Naive thymus-derived CD8-positive, alpha-beta T cell (primary cell): Measurements from ENCODE around the gene TMEM235. TPM values are rescaled to one million over a fixed set of nuclear protein-coding genes. Genes with fewer than 3 reads are reported as not detected.
"Not testable (repeated sequence)": the region's sequence is repeated elsewhere in the genome, so short reads cannot be mapped to it uniquely, and the experiment has no call there.

ENCODE experiments used
- ATAC-seq, 2 donors: fragments of 150-1000 bp; cut with Tn5 transposase in 1 of 2; sonication (Bioruptor Pico), chemical (Tn5 transposase) in 1 of 2; 1 replicate in 1 of 2; 2 replicates in 1 of 2; pipeline ENCODE4 v1.10.0; 2021; ENCODE audit warnings: mild to moderate bottlenecking in 2 of 2, moderate library complexity in 2 of 2
- POLR2A ChIA-PET: fragments of 350-600 bp; sonication (Branson Sonifier 250); formaldehyde crosslinking; loops from one replicate; lab custom pipeline; 2021; ENCODE audit warnings: antibody characterized with exemption; lab: Charles Lee
- DNase-seq, 10 donors: peaks; one replicate each; pipeline versions ENCODE4 v3.0.0 to v3.0.0-alpha.2; 2020 to 2022
- H3K27ac Mint-ChIP-seq, 10 donors: one replicate each; pipeline ENCODE4 v1.8.0; 2020 to 2022; ENCODE audit warnings: mild to moderate bottlenecking in 10 of 10, mixed read lengths in 10 of 10, moderate library complexity in 4 of 10, inconsistent platforms in 1 of 10
- H3K27me3 Mint-ChIP-seq, 5 donors: one replicate each; pipeline ENCODE4 v1.8.0; 2021 to 2022; ENCODE audit warnings: mixed read lengths in 5 of 5
- H3K36me3 Mint-ChIP-seq, 3 donors: one replicate each; pipeline ENCODE4 v1.8.0; 2020 to 2022; ENCODE audit warnings: mixed read lengths in 3 of 3, mild to moderate bottlenecking in 2 of 3, inconsistent platforms in 1 of 3
- H3K4me1 Mint-ChIP-seq, 4 donors: one replicate each; pipeline ENCODE4 v1.8.0; 2021 to 2022; ENCODE audit warnings: mixed read lengths in 4 of 4
- H3K4me3 Mint-ChIP-seq, 10 donors: one replicate each; pipeline ENCODE4 v1.8.0; 2020 to 2022; ENCODE audit warnings: mild to moderate bottlenecking in 10 of 10, mixed read lengths in 10 of 10, moderate library complexity in 6 of 10, inconsistent platforms in 1 of 10
- H3K9me3 Mint-ChIP-seq, 9 donors: one replicate each; pipeline ENCODE4 v1.8.0; 2020 to 2022; ENCODE audit warnings: mixed read lengths in 9 of 9, mild to moderate bottlenecking in 3 of 9, inconsistent platforms in 1 of 9, moderate library complexity in 1 of 9
- polyA plus RNA-seq, 3 donors: library from polyadenylated mRNA; unstranded; fragments of 300-500 nt; fragmentation: Illumina TruSeq; gene quantifications; one replicate each; pipeline ENCODE4 v1.2.3, GENCODE V29; 2021
- total RNA-seq, 8 experiments: library from RNA in 2 of 8; stranded (reverse) in 2 of 8; gene quantifications; one replicate each; pipeline ENCODE4 v1.2.3 and lab custom pipeline; 2021 to 2026

TMEM235 gene
- total and polyA plus RNA-seq, 5 experiments from 2014 or later, result not detected

- no peak overlapping the region for H3K4me3 Mint-ChIP-seq
- H3K27ac Mint-ChIP-seq, result no peak overlapping the region
- no peak for DNase-seq
- no peak for ATAC-seq
- H3K4me1 Mint-ChIP-seq, result peaks cover 3 to 21% (median 9%) of the 10 kb centered on the region in 4 donors
- H3K36me3 Mint-ChIP-seq, result no peaks in the 10 kb centered on the region
- H3K27me3 Mint-ChIP-seq, result peaks cover 9 to 36% (median 22%) of the 10 kb centered on the region in 5 donors
- POLR2A ChIA-PET, result no interaction called here
- no peaks in the 10 kb centered on the region for H3K9me3 Mint-ChIP-seq
Measured at GRCh38 chr17:78234261-78234865, 2.9 kb downstream of the TMEM235 start.

- Mint-ChIP-seq H3K27me3 (peaks cover 9 to 34% (median 22%) of the 10 kb centered on the region in 5 donors), H3K27ac (peak overlapping the region in 1 of 10 donors; percentile 40), H3K4me1 (peaks cover 3 to 21% (median 9%) of the 10 kb centered on the region in 4 donors)
- DNase-seq, H3K36me3 Mint-ChIP-seq, H3K4me3 Mint-ChIP-seq, H3K9me3 Mint-ChIP-seq, POLR2A ChIA-PET, ATAC-seq: not testable (repeated sequence)
Measured at GRCh38 chr17:78235022-78235421, 3.6 kb downstream of the TMEM235 start.

- H3K36me3 Mint-ChIP-seq, result no peaks in the 10 kb centered on the region
- DNase-seq (no peak), ATAC-seq (no peak)
- H3K27ac Mint-ChIP-seq, result no peak overlapping the region
- POLR2A ChIA-PET, result no interaction called here
- peaks cover 3 to 17% (median 7%) of the 10 kb centered on the region in 4 donors for H3K4me1 Mint-ChIP-seq
- H3K27me3 Mint-ChIP-seq, result peaks cover 4 to 26% (median 17%) of the 10 kb centered on the region in 5 donors
- no peak overlapping the region for H3K4me3 Mint-ChIP-seq
- no peaks in the 10 kb centered on the region for H3K9me3 Mint-ChIP-seq
Measured at GRCh38 chr17:78235885-78236284, 4.5 kb downstream of the TMEM235 start.

- peak overlapping the region in 1 of 10 donors; percentile 85 for H3K27ac Mint-ChIP-seq
Measured at GRCh38 chr17:78236362-78237127, 5.1 kb downstream of the TMEM235 start.

GRCh38 chr17:78237401-78238012 lies 6.1 kb downstream of the TMEM235 start:
- Mint-ChIP-seq H3K4me1 (peaks cover 3 to 7% (median 4%) of the 10 kb centered on the region in 4 donors), H3K27me3 (peaks cover 4 to 12% (median 6%) of the 10 kb centered on the region in 5 donors), H3K36me3 (no peaks in the 10 kb centered on the region), H3K9me3 (no peaks in the 10 kb centered on the region), H3K4me3 (no peak overlapping the region), H3K27ac (peak overlapping the region in 1 of 10 donors; percentile 44)
- no peak for ATAC-seq
- POLR2A ChIA-PET, result interaction anchor here (1.4 kb wide), 1 partner anchor 18 kb away, joined by 4 read pairs; no protein-coding TSS in a partner anchor
- no peak for DNase-seq

More at GRCh38 chr17:78236362-78237127, 5.1 kb downstream of the TMEM235 start:
- Mint-ChIP-seq H3K9me3 (no peaks in the 10 kb centered on the region), H3K27me3 (peaks cover 4 to 19% (median 12%) of the 10 kb centered on the region in 5 donors), H3K36me3 (no peaks in the 10 kb centered on the region), H3K4me1 (peaks cover 4 to 11% (median 7%) of the 10 kb centered on the region in 4 donors), H3K4me3 (no peak overlapping the region)
- DNase-seq (no peak), ATAC-seq (no peak)
- POLR2A ChIA-PET, result interaction anchor here (1.4 kb wide), 1 partner anchor 17 kb away, joined by 4 read pairs; no protein-coding TSS in a partner anchor

GRCh38 chr17:78238823-78239488 lies 7.5 kb downstream of the TMEM235 start:
- no peaks in the 10 kb centered on the region for H3K36me3 Mint-ChIP-seq
- peaks cover 0 to 5% (median 2%) of the 10 kb centered on the region in 4 donors for H3K4me1 Mint-ChIP-seq
- no peak overlapping the region for H3K4me3 Mint-ChIP-seq
- H3K27ac Mint-ChIP-seq, result no peak overlapping the region
- ATAC-seq, result no peak
- no peaks in the 10 kb centered on the region for H3K9me3 Mint-ChIP-seq
- no peak for DNase-seq
- H3K27me3 Mint-ChIP-seq, result peaks cover 0 to 1% (median 0%) of the 10 kb centered on the region in 5 donors
- POLR2A ChIA-PET, result no interaction called here

GRCh38 chr17:78239489-78239931 lies 8.1 kb downstream of the TMEM235 start:
- Mint-ChIP-seq H3K4me3 (no peak overlapping the region), H3K4me1 (peaks cover 0 to 5% (median 2%) of the 10 kb centered on the region in 4 donors), H3K27ac (no peak overlapping the region), H3K27me3 (no peaks in the 10 kb centered on the region), H3K9me3 (no peaks in the 10 kb centered on the region), H3K36me3 (no peaks in the 10 kb centered on the region)
- POLR2A ChIA-PET, result no interaction called here
- ATAC-seq (no peak), DNase-seq (no peak)

- H3K4me3 Mint-ChIP-seq, result no peak overlapping the region
- POLR2A ChIA-PET, result no interaction called here
- no peaks in the 10 kb centered on the region for H3K27me3 Mint-ChIP-seq
- H3K36me3 Mint-ChIP-seq, result no peaks in the 10 kb centered on the region
- no peak for ATAC-seq
- no peak overlapping the region for H3K27ac Mint-ChIP-seq
- H3K4me1 Mint-ChIP-seq, result peaks cover 0 to 5% (median 2%) of the 10 kb centered on the region in 4 donors
- DNase-seq, result no peak
- no peaks in the 10 kb centered on the region for H3K9me3 Mint-ChIP-seq
Measured at GRCh38 chr17:78240012-78240655, 8.7 kb downstream of the TMEM235 start.

- H3K27me3 Mint-ChIP-seq, result no peaks in the 10 kb centered on the region
- no peak for ATAC-seq
- H3K36me3 Mint-ChIP-seq, result no peaks in the 10 kb centered on the region
- H3K4me1 Mint-ChIP-seq, result peaks cover 0 to 5% (median 2%) of the 10 kb centered on the region in 4 donors
- H3K4me3 Mint-ChIP-seq, result no peak overlapping the region
- no peaks in the 10 kb centered on the region for H3K9me3 Mint-ChIP-seq
- POLR2A ChIA-PET, result no interaction called here
- no peak for DNase-seq
- peak overlapping the region in 2 of 10 donors; percentile 15 to 29 for H3K27ac Mint-ChIP-seq
Measured at GRCh38 chr17:78240839-78241238, 9.4 kb downstream of the TMEM235 start.

- DNase-seq (no peak), ATAC-seq (no peak)
- no peak overlapping the region for H3K4me3 Mint-ChIP-seq
- no peaks in the 10 kb centered on the region for H3K36me3 Mint-ChIP-seq
- POLR2A ChIA-PET, result no interaction called here
- H3K4me1 Mint-ChIP-seq, result peaks cover 0 to 5% (median 2%) of the 10 kb centered on the region in 4 donors
- H3K27ac Mint-ChIP-seq, result peak overlapping the region in 4 of 10 donors; percentile 36 to 70 (median 38)
- H3K27me3 Mint-ChIP-seq, result no peaks in the 10 kb centered on the region
- H3K9me3 Mint-ChIP-seq, result no peaks in the 10 kb centered on the region
Measured at GRCh38 chr17:78241277-78242023, 10.0 kb downstream of the TMEM235 start.

- Mint-ChIP-seq H3K4me3 (no peak overlapping the region), H3K4me1 (peaks cover 0 to 5% (median 2%) of the 10 kb centered on the region in 4 donors), H3K9me3 (no peaks in the 10 kb centered on the region), H3K27ac (peak overlapping the region in 3 of 10 donors; percentile 25 to 46 (median 36)), H3K36me3 (no peaks in the 10 kb centered on the region), H3K27me3 (no peaks in the 10 kb centered on the region)
- peak in 1 of 2 donors; percentile 35 for ATAC-seq
- POLR2A ChIA-PET, result no interaction called here
- DNase-seq, result no peak
Measured at GRCh38 chr17:78242024-78242742, 10.8 kb downstream of the TMEM235 start.
